HG02642 (cell line): Measurements from ENCODE around the gene ABCA13.

Experiments used
- ATAC-seq: cut with Tn5 transposase; IDR thresholded peaks from one replicate; pipeline ENCODE4 v1.9.1; 2021; ENCODE audit warnings: mild to moderate bottlenecking; ENCODE audit not compliant: unreplicated experiment, poor library complexity

Gene ABCA13

DNA sequence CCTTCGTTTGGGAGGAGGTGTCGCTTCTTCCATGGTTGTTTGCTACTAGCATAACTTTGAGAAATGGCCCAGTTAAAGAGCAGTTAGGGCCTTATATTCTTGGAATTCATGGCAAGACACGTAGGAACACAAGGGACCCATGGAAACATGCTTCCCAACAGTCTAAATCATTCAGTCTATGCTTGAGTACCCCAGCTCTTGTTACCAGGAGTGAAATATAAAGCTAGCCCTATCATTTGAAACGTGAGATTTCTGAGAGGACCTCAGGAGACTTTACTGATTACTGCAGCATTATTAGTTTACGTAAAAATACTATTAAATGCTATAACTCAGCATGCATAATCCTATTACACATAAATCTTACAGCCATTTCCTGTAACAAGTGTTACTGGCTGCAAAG lies 424.5 kb downstream of the ABCA13 start:
- no peak for ATAC-seq

DNA sequence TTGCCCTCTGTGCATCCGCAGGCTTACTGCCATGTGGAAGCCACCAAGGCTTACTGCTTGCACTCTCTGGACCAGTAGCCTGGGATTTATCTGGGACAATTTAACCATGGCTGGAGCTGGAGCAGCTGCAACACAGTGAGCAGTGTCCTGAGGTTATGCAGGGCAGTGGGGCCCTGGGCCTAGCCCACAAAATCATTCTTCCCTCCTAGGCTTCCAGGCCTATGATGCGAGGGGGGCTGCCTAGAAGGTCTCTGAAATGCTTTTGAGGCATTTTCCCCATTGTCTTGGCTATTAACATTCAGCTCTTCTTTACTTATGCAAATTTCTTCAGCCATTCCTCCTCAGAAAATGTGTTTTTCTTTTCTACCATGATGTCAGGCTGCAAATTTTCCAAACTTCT lies 439.4 kb downstream of the ABCA13 start:
- no peak for ATAC-seq

DNA sequence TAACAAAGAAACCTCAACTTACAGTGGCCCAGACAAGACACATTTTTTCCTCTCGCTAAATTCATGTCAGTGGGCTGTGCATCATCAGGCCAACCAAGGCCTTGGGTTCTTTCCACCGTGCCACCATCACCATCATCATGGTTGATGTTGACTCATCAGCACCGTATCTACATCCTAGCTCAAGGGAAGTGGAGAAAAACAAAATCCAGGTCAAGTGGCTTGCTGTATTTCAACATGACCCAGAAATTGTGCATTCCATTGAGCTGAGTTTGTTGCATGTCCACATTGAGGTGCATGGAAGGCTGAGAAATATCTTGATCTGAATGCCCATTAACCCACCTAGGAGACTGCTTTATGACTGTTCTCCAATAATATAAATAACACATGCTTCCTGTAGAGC lies 440.7 kb downstream of the ABCA13 start:
- no peak for ATAC-seq

DNA sequence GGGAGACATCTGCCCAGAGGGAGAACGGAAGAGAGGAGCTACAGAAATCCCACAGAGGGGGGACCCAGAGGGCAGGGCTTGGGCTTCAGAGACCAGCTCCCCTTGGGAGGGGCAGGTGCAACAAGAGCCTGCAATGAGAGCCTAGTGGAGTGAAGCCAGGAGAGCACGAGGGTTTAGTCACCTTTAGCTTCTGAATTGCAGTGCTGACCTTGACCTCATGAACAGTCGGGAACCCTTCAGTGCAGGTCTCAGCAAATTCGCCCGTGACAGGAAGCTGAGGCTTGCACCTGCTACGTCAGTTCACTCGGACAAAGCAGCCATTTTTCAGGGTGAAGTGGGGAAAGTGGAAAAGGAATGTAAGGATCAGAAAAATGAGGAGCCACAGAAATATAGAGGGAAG lies 446.2 kb downstream of the ABCA13 start:
- ATAC-seq, result no peak

DNA sequence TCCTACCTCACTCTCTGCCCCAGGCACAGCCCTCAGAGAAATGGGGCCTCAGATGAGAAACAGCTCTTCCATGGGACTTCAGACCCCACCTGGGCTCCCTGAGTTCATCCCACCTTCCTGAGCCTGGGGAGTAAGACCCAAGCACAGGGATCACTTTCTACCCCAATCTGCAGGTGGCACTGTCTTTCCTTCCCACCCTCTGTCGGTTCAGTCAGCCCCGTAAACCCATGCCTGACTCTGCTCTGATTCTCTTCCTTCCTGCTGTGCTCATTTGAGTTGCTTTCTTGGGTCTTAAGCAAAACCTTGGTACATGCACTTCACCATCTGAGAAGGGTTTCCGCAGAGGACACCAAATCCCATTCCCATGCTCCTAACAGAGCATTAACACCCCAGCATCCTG lies 446.7 kb downstream of the ABCA13 start:
- no peak for ATAC-seq

DNA sequence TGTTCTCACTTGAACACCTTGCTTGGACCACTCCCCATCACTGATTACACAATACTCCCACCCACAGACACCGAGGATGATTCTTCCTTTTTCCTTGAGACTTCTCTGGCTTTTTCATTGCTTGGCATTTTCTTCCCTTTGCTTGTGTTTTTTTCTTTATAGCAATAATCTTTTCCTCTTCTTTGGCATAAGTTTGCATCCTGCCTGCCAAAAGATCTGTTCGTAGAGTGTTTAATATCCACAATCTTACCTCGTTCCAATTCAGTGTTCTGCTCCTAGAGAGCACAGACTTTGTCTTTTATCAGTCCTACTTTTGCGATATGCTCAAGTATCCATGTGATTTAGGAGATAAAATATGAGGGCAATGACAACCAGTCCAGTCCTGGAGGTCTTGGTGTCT lies 449.8 kb downstream of the ABCA13 start:
- no peak for ATAC-seq

DNA sequence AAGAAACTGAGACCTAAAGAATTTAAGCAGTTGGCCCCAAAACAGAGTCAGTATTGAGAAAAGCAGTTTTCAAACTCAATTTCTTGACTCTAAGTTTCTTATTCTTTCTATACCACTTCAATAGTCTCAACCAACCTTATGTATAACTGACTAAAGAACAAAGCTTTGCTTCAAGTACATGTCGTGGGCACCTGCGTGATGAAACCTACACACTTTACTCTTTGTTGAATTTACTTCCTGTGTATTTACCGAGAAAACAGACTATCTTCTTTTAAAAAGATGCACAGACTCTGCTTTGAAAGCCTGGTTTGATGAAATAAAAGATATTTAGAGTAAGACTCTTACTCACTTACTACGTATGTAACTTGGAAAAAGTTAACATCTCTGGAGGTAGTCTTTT lies 455.9 kb downstream of the ABCA13 start:
- ATAC-seq, result no peak

DNA sequence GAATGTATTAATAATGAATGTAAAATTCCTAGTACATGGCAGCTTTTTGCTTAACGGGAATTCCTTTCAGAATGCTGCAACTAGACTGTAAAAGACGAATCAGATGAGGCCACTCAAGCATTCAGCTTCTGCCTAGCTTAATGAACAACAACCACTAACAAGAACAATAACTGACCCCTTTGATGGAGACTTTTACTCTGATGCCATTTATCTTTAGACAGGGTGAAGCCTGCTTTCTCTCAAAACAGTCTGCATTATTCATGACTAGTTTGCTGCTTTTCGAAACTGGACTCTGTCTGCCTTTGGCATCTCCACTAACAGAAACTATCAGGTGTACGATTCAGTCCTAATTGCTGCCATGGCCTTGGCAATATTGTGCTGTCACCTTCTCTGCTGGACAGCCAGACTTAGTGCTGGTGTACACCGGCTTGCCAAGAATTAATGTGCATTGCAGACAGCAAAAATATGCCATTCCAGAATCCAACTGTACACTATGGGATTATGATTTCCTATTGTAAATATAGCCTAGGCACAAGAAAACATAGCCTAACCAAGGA lies 457.6 kb downstream of the ABCA13 start:
- ATAC-seq, result no peak

DNA sequence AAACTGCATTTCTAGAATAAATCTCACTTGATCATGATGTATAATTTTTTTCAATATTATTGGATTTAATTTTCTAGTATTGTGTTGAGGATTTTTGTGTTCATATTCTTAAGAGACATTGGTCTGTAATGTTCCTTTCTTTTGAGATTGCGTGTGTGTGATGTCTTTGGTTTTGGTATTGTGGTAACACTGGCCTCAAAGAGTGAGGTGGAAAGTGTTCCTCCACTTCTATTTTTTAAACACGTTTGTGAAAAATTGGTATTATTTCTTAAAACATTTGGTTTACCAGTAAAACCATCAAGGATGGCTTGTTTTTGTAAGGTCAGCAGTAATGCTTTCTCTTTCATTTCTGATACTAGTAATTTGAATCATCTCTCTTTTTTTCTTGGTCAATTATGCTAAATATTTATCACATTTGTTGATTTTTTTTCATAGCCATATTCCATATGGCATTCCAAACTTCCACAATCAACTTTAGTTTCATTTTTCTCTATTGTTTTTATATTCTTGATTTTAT lies 462.9 kb downstream of the ABCA13 start:
- no peak for ATAC-seq

DNA sequence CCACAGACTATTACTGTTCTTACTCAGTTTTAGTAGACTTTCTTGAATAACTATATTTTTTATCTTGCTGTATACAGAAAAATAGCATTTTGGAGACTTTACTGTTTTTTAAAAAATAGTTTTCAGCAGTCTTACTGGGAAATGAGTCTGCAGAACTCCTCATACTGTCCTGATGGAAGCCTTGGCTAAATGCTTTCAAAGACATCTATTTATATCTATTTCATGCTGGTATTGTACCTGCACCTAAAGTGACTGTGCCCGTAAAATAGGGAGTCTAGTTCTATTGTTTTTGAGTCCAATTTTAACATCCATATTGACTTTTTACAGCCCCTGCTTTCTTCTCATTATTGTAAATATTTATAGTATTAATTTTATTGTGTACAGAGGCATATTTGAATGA lies 464.5 kb downstream of the ABCA13 start:
- no peak for ATAC-seq

DNA sequence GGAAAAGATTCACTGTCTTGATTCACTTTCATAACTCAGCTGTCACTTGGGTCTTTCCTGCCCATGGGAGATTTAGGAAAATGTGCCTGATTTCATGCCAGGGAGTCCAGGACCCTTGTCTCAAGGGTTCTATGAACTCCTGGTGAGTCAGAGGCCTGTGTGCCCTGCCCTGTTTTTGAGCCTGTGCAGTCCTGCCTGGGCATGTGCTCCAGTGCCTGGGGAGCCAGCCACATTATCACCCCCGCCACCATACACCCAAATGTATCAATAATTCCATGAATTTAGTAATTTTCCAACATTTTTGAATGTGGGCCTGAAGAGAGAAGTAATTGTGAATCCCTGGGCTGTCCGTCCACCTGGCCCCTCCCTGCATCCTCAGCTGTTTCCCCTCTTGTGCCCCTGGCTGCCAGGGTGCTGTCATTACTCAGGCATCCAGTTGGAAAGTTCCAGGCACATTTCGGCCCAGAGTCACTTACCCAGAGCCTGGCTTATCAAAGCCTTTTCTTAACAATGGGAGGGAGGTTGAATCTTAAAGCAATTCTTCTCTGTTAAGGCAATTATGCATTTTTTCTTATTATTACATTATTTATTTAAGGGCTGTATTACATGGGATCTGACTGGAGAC lies 465.2 kb downstream of the ABCA13 start:
- ATAC-seq, result no peak

DNA sequence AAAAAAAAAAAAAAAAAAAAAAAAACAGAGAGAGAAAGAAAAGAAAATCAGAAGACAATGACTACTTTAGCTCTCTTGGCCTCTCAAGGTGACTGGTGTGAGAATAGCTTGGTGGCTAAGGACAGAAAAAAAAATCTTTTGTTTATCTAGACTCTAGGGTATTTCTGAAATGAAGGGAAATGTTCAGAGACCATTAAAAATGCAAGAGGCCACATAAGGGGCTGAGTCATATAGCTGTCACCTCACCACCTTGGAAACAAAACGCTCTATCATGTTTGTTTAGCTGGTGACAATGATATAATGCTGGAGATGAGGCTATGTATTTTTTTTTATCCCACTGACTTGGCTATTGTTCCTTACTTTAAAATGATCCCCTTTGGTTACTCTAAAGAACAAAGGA lies 466.1 kb downstream of the ABCA13 start:
- no peak for ATAC-seq

DNA sequence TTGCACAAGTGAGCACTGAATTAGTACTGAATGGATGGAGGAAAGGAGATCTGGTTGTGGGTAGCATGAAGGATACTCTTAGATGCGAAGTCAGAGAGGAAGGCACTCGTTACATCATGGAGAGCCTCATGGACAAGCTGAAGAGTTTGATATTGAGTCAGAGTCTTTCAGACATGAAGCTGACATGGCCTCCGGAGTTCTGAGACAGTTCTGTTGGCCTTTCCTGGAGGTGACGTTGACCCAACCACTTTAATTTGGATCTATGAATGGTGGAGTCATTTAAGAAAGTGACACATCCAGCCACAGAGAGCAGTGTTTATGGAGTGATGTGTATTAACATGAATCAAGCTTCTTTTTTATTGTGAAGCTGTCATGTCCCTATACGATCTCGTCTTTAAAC lies 466.8 kb downstream of the ABCA13 start:
- ATAC-seq, result no peak

DNA sequence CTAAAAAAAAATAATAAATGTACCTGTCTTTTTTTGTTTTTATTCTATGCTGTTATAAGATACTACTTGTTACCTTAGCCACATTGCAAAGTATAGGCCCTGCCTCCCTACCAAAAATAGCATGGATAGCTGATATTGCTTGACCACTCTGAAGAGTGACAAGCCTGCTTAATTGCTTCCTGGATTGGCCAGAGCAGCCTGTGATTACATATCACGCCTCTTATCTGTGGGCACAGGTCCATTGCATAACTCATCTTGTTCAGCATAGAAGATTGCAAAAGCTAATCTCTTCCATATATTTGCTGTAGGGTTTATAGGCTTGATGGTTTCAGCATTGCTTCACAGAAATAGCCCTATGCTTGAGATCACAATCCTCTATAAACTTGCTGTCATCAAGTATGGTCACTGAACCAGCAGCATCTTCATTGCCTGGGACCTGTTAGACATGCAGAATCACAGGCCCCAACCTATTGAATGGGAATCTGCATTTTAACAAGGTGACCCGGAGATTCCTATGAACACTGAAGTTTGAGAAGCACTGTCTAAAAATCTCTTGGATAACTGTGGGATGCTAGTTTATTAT lies 472.3 kb downstream of the ABCA13 start:
- no peak for ATAC-seq

DNA sequence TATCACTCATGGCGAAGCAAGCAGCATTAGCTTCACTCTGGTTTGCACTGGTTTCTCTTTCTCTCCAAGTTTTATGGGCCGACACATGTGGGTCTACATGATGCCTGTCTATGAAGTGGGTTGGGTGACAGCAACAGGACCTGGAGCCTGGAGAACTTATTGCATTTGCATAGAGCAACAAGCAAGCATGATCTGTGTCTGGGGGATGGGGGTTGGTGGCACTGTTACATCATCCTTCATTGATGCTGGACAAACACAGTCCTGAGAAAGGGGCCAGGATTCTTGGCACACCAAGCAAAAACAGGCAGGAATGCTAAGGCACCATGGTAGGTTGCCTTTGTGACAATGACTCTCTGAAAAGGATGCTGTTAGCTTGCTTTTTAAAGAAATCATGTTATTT lies 486.9 kb downstream of the ABCA13 start:
- no peak for ATAC-seq

DNA sequence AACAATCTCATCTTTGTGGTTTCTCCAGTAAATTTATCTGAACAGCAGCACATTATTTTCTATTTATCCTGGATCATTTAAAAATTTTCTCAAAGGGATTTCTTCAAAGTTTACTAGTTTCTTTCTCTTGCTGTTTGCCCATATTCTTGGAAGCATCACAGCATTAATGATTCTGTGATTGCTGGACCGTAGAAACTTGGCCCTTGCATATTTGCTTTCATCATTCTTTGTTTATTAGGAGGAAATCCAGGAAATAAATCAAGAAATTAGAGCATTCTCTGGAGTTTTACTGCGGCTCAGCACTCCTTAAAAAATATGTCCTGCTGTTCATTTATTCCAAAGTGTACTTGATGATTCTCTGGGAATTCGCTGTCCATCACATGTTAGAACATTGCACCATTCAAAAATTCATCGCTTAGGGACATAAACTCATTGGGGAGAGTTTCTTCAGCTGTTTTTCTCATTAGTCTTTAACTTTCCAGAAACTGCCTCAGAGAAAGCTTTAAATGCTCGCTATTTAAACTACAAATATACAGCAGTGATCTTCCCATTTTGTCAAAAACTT lies 489.1 kb downstream of the ABCA13 start:
- ATAC-seq, result no peak

DNA sequence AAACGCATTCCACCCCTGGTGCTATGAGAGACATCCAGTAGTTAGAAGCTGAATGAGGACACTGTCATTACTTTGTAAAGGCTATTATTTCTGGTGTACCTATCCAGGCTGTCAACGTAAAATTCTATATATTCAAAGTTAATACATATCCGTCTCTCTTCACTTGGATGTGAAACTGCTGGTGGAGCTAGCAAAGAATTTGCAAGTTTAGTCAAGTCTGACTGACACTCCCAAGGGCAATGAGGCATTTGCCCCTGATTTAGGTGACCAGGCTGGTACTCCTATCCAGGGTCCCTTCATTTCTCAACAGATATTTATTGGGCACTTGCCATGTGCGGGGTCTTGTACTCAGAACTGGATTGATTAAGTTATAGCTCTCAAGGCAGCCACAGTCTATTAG lies 493.0 kb downstream of the ABCA13 start:
- no peak for ATAC-seq

DNA sequence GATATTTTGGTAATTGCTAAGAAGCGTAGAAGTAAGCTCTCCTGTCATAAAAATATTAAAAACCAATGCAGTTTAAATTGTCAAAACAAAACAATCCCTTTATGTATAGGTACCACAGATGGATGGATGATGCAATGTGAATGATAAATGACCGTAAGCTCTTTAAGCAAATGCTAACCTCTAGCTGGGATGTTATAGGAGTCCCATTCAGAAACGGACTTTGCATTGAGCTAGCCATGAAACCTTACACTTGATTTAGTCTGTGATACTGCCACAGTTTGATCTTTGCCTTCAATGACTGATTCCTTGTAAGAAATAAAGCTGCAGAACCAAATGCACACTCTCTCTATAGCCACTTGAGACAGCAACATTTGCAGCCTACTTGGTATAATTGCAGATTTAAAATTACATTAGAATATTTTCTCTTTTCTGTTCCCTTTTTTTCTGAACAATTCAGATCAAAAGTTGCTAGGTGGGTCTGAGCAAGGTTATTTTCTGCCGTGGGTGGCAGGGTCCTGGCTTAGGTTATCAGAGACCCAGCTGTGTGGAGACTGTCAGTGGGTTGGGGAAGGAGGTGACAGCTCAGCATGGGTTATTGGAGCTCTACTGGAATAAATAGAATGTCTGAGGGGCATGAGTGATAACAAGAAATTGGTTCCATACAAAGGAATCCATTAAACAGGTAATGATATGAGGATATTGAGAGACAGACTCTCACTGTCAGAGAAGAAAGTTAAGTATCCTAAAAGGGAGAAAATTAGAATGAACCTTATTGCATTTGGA lies 494.3 kb downstream of the ABCA13 start:
- no peak for ATAC-seq

DNA sequence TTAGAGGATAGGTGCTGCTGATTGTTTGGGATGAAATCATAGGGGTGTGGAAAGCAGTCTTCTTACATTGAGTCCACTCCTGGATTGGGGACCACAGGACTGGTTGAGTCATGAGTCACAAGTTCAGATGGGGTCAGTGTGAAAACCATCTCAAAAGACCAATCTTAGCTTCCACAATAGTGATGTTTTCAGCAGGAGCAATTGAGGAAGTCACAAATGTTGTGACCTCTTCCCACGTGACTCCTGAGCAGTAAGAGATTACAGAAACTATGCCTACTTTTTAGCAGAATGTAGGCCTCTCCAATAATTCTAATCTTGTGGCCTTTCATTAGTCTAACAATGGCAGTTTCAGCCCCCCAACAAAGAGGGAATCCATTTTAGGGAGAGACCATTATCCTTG lies 496.1 kb downstream of the ABCA13 start:
- ATAC-seq, result no peak

DNA sequence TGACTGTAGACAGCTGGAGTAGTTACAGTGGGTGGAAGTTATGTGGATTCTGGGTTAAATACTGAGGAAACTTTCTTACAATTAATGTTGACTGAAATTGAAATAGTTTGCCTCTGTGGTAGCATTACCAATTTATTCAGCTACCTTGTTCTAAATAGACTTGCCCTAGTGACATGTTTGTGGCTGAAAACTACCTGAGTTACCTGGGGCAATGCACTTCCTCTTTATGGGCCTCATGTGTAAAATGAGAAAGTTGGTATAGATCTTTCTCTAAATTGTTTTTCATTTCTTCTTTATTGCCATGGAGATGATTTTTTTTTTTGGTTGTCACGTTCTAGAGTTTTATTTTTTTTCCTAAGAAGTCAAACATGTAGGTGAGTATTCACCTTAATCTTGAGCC lies 500.4 kb downstream of the ABCA13 start:
- ATAC-seq, result no peak

DNA sequence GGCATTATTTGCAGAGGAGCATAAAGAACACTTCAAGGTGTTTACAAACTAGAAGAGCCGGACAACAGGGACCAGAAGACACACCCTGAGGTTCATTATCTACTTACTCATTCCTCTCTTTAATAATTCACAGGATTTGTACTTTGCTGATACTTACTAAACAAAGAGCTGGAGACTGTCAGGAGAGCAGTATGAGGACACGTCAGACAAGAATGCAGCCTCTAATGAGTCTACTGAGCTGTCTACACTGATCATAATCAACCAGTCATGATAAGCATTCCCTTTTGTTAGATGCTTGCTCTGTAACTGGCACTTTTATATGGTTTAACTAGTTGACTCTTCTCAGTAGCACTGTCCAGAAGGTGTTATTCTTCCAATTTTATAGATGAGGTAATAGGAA lies 509.7 kb downstream of the ABCA13 start:
- ATAC-seq, result no peak
